Activated naive CD4-positive, alpha-beta T cell treated with Interleukin-2 at 50 U/mL for 16 hours (primary cell): Measurements from ENCODE around the gene ALKBH6.
"Not testable (repeated sequence)": the region's sequence is repeated elsewhere in the genome, so short reads cannot be mapped to it uniquely, and the experiment has no call there.

ENCODE experiments used
- DNase-seq: peaks from one replicate; pipeline ENCODE4 v3.0.0-alpha.2; 2020

The ALKBH6 gene

GRCh38 chr19:36014012-36014924 lies at the start of gene ALKBH6:
Gene ALKBH6 (minus strand): TSS chr19:36014213. CDS start chr19:36013397, 816 bp downstream.
- peak; percentile 100 for DNase-seq

GRCh38 chr19:36061367-36061766 lies 47.4 kb upstream of the ALKBH6 start:
- DNase-seq: no peak

GRCh38 chr19:36060430-36060829 lies 46.4 kb upstream of the ALKBH6 start:
- DNase-seq: peak; percentile 22

- DNase-seq: no peak
Measured at GRCh38 chr19:36059180-36059910, 45.3 kb upstream of the ALKBH6 start.

GRCh38 chr19:36058481-36059179 lies 44.6 kb upstream of the ALKBH6 start:
- DNase-seq: no peak

- DNase-seq: peak; percentile 96
Measured at GRCh38 chr19:36054733-36055686, 41.0 kb upstream of the ALKBH6 start, which contains the start of gene WDR62. Gene WDR62 (plus strand): TSS chr19:36054897. CDS start chr19:36054972, 75 bp downstream.

- peak; percentile 100 for DNase-seq
Measured at GRCh38 chr19:36054119-36054732, 40.2 kb upstream of the ALKBH6 start, which contains the start of gene THAP8. Gene THAP8 (minus strand): TSS chr19:36054285. CDS start chr19:36054217, 68 bp downstream.

- DNase-seq: no peak
Measured at GRCh38 chr19:36051637-36052036, 37.6 kb upstream of the ALKBH6 start.

- no peak for DNase-seq
Measured at GRCh38 chr19:36051236-36051635, 37.2 kb upstream of the ALKBH6 start.

- no peak for DNase-seq
Measured at GRCh38 chr19:36049080-36049698, 35.2 kb upstream of the ALKBH6 start.

GRCh38 chr19:36047835-36048234 lies 33.8 kb upstream of the ALKBH6 start:
- no peak for DNase-seq

GRCh38 chr19:36046443-36047050 lies 32.5 kb upstream of the ALKBH6 start:
- no peak for DNase-seq

GRCh38 chr19:36043952-36044351 lies 29.9 kb upstream of the ALKBH6 start:
- no peak for DNase-seq

- no peak for DNase-seq
Measured at GRCh38 chr19:36041831-36042230, 27.8 kb upstream of the ALKBH6 start.

GRCh38 chr19:36041092-36041491 lies 27.1 kb upstream of the ALKBH6 start:
- not testable (repeated sequence) for DNase-seq

- no peak for DNase-seq
Measured at GRCh38 chr19:36040495-36040894, 26.5 kb upstream of the ALKBH6 start.

GRCh38 chr19:36032251-36033104 lies 18.5 kb upstream of the ALKBH6 start, which contains the start of gene CLIP3:
Gene CLIP3 (minus strand): TSS chr19:36032873. CDS start chr19:36032357, 516 bp downstream.
- peak; percentile 35 for DNase-seq

GRCh38 chr19:36031308-36031707 lies 17.3 kb upstream of the ALKBH6 start:
- no peak for DNase-seq
